ENCODE results near the gene CDH23. TPM values are rescaled to one million over a fixed set of nuclear protein-coding genes. Genes with fewer than 3 reads are reported as not detected.

CDH23 gene
- total and polyA plus RNA-seq, 2 experiments from 2014 or later, result 0.30 to 1.5 TPM

DNA sequence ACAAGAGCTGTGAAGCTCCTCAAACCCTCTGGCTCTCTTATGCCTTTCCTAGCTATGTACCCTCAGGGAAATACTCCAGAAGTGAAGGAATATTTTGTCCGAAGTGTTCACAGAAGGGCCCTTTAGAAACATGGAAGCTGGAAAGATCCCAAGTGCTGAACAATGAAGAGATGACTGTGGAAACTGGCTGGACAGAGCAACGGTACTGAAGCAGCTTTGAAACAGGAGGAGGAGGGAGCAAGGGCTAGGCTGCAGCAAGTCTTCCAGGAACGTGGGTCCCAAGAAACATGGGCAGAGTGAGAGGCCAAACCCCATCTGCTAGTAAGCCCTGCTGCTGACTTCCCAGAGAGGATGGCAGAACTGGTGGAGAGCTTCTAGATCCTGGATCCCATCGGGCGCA is 457.3 kb downstream of the CDH23 start:
- H3K4me1 ChIP-seq (ENCODE audit: insufficient read depth), result peaks cover 7% of the 10 kb centered on the region
- H3K27ac ChIP-seq, result no peak overlapping the region
- 71% methylated on average over 5 of the region's 5 CpGs for WGBS (ENCODE audit: low lambda C conversion rate, missing lambda C conversion rate)
- H3K27me3 ChIP-seq, result no peaks in the 10 kb centered on the region
- H3K79me2 ChIP-seq, result peaks cover 19% of the 10 kb centered on the region
- no peaks in the 10 kb centered on the region for H3K9me2 ChIP-seq (replicated peaks; ENCODE audit: insufficient read depth)
- H4K20me1 ChIP-seq (ENCODE audit: insufficient read depth, poor library complexity, severe bottlenecking), result peaks cover 16% of the 10 kb centered on the region
- no peak overlapping the region for H2AFZ ChIP-seq
- H3K9me3 ChIP-seq (ENCODE audit: low read depth), result no peaks in the 10 kb centered on the region
- no peak for DNase-seq (ENCODE audit: low spot score)
- no peaks in the 10 kb centered on the region for H3K36me3 ChIP-seq (replicated peaks; ENCODE audit: insufficient read depth, low read depth)
- H3K4me2 ChIP-seq, result no peak overlapping the region
- no peak overlapping the region for H3K4me3 ChIP-seq
- TF ChIP-seq EZH2phosphoT487 (IDR thresholded peaks at IDR 0.05; ENCODE audit: low read depth, severe bottlenecking, unreplicated experiment), result no peak
- TF ChIP-seq EZH2 (IDR thresholded peaks at IDR 0.05; ENCODE audit: borderline replicate concordance), result no peak
- TF ChIP-seq, protein P1, sequence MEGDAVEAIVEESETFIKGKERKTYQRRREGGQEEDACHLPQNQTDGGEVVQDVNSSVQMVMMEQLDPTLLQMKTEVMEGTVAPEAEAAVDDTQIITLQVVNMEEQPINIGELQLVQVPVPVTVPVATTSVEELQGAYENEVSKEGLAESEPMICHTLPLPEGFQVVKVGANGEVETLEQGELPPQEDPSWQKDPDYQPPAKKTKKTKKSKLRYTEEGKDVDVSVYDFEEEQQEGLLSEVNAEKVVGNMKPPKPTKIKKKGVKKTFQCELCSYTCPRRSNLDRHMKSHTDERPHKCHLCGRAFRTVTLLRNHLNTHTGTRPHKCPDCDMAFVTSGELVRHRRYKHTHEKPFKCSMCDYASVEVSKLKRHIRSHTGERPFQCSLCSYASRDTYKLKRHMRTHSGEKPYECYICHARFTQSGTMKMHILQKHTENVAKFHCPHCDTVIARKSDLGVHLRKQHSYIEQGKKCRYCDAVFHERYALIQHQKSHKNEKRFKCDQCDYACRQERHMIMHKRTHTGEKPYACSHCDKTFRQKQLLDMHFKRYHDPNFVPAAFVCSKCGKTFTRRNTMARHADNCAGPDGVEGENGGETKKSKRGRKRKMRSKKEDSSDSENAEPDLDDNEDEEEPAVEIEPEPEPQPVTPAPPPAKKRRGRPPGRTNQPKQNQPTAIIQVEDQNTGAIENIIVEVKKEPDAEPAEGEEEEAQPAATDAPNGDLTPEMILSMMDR (IDR thresholded peaks at IDR 0.05; ENCODE audit: poor library complexity), result no peak

DNA sequence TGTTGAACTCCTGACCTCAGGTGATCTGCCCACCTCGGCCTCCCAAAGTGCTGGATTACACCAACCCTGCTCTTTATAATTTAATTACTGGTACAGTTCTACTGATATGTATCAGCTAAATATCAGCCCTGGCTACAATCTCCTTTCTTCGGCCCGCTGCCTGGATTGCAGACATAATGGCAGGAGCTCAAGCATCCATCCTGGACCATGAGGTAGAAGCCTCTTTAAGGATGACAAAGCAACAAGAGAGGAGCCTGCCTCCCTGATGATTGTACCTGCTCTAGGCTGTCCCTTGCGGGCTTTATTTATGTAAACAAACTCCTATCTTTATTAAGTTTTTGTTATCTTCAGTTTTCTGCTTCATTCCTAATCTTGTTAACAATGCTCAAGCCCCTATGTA is 459.9 kb downstream of the CDH23 start:
- H3K27ac ChIP-seq, result no peak overlapping the region
- H3K36me3 ChIP-seq (replicated peaks; ENCODE audit: insufficient read depth, low read depth), result no peaks in the 10 kb centered on the region
- no peaks in the 10 kb centered on the region for H3K9me3 ChIP-seq (ENCODE audit: low read depth)
- H4K20me1 ChIP-seq (ENCODE audit: insufficient read depth, poor library complexity, severe bottlenecking), result no peaks in the 10 kb centered on the region
- no peak overlapping the region for H3K4me2 ChIP-seq
- no peaks in the 10 kb centered on the region for H3K27me3 ChIP-seq
- no peak for DNase-seq (ENCODE audit: low spot score)
- no peaks in the 10 kb centered on the region for H3K9me2 ChIP-seq (replicated peaks; ENCODE audit: insufficient read depth)
- 90% methylated on average over 4 of the region's 4 CpGs for WGBS (ENCODE audit: low lambda C conversion rate, missing lambda C conversion rate)
- no peaks in the 10 kb centered on the region for H3K79me2 ChIP-seq
- H2AFZ ChIP-seq, result no peak overlapping the region
- H3K4me1 ChIP-seq (ENCODE audit: insufficient read depth), result peaks cover 12% of the 10 kb centered on the region
- TF ChIP-seq EZH2 (IDR thresholded peaks at IDR 0.05; ENCODE audit: borderline replicate concordance), result no peak
- TF ChIP-seq, protein P1 (IDR thresholded peaks at IDR 0.05; ENCODE audit: poor library complexity), result no peak
- no peak for TF ChIP-seq EZH2phosphoT487 (IDR thresholded peaks at IDR 0.05; ENCODE audit: low read depth, severe bottlenecking, unreplicated experiment)
- no peak overlapping the region for H3K4me3 ChIP-seq

- H3K9me2 ChIP-seq (replicated peaks; ENCODE audit: insufficient read depth), result no peaks in the 10 kb centered on the region
- 91% methylated on average over 12 of the region's 12 CpGs for WGBS (ENCODE audit: low lambda C conversion rate, missing lambda C conversion rate)
- H2AFZ ChIP-seq, result no peak overlapping the region
- peaks cover 12% of the 10 kb centered on the region for H3K4me1 ChIP-seq (ENCODE audit: insufficient read depth)
- H3K27ac ChIP-seq, result no peak overlapping the region
- no peaks in the 10 kb centered on the region for H3K79me2 ChIP-seq
- H3K4me3 ChIP-seq, result no peak overlapping the region
- H4K20me1 ChIP-seq (ENCODE audit: insufficient read depth, poor library complexity, severe bottlenecking), result no peaks in the 10 kb centered on the region
- no peak for DNase-seq (ENCODE audit: low spot score)
- H3K36me3 ChIP-seq (replicated peaks; ENCODE audit: insufficient read depth, low read depth), result no peaks in the 10 kb centered on the region
- H3K27me3 ChIP-seq, result no peaks in the 10 kb centered on the region
- H3K9me3 ChIP-seq (ENCODE audit: low read depth), result no peaks in the 10 kb centered on the region
- TF ChIP-seq EZH2 (IDR thresholded peaks at IDR 0.05; ENCODE audit: borderline replicate concordance), result no peak
- TF ChIP-seq, protein P1 (IDR thresholded peaks at IDR 0.05; ENCODE audit: poor library complexity), result no peak
- no peak for TF ChIP-seq EZH2phosphoT487 (IDR thresholded peaks at IDR 0.05; ENCODE audit: low read depth, severe bottlenecking, unreplicated experiment)
- H3K4me2 ChIP-seq, result no peak overlapping the region
Observed at GRCh38 chr10:71857934-71858890, 461.5 kb downstream of the CDH23 start.
